ENCODE measurements around the gene NUDT9. TPM values are rescaled to one million over a fixed set of nuclear protein-coding genes. Genes with fewer than 3 reads are reported as not detected.

Gene NUDT9
- total RNA-seq, 1 donor from 2014 or later: 43.9 TPM

GRCh38 chr4:87425711-87426110 is 3.3 kb downstream of the NUDT9 start:
- no peak for ATAC-seq

GRCh38 chr4:87426865-87427517 is 4.6 kb downstream of the NUDT9 start:
- Histone ChIP-seq H3K4me3 (no peak overlapping the region), H3K9me3 (no peaks in the 10 kb centered on the region), H3K4me1 (peaks cover 22% of the 10 kb centered on the region), H3K27ac (no peak overlapping the region), H3K27me3 (no peaks in the 10 kb centered on the region), H3K36me3 (no peaks in the 10 kb centered on the region)
- intact Hi-C loops (cut with DNase I): no loop called here
- no peak for DNase-seq
- ATAC-seq: no peak
- TF ChIP-seq CTCF (IDR thresholded peaks at IDR 0.05): no peak

More at GRCh38 chr4:87425711-87426110, 3.3 kb downstream of the NUDT9 start:
- Histone ChIP-seq H3K4me1 (peaks cover 30% of the 10 kb centered on the region), H3K27me3 (no peaks in the 10 kb centered on the region), H3K9me3 (no peaks in the 10 kb centered on the region), H3K4me3 (no peak overlapping the region), H3K27ac (no peak overlapping the region), H3K36me3 (no peaks in the 10 kb centered on the region)
- intact Hi-C loops (cut with DNase I): no loop called here
- no peak for DNase-seq
- TF ChIP-seq CTCF (IDR thresholded peaks at IDR 0.05): no peak

GRCh38 chr4:87427518-87427868 is 5.1 kb downstream of the NUDT9 start:
- no peak for TF ChIP-seq CTCF (IDR thresholded peaks at IDR 0.05)
- no peak for ATAC-seq
- Histone ChIP-seq H3K4me3 (no peak overlapping the region), H3K9me3 (no peaks in the 10 kb centered on the region), H3K4me1 (peaks cover 22% of the 10 kb centered on the region), H3K36me3 (no peaks in the 10 kb centered on the region), H3K27me3 (no peaks in the 10 kb centered on the region), H3K27ac (no peak overlapping the region)
- intact Hi-C loops (cut with DNase I): no loop called here
- no peak for DNase-seq

GRCh38 chr4:87428979-87429378 is 6.6 kb downstream of the NUDT9 start:
- Histone ChIP-seq H3K27me3 (no peaks in the 10 kb centered on the region), H3K4me3 (no peak overlapping the region), H3K4me1 (peaks cover 13% of the 10 kb centered on the region), H3K36me3 (no peaks in the 10 kb centered on the region), H3K9me3 (no peaks in the 10 kb centered on the region), H3K27ac (no peak overlapping the region)
- ATAC-seq (no peak), DNase-seq (no peak)
- intact Hi-C loops (cut with DNase I): no loop called here
- no peak for TF ChIP-seq CTCF (IDR thresholded peaks at IDR 0.05)

GRCh38 chr4:87430038-87430437 is 7.7 kb downstream of the NUDT9 start:
- Histone ChIP-seq H3K27ac (no peak overlapping the region), H3K36me3 (no peaks in the 10 kb centered on the region), H3K9me3 (no peaks in the 10 kb centered on the region), H3K27me3 (no peaks in the 10 kb centered on the region), H3K4me3 (no peak overlapping the region), H3K4me1 (peaks cover 3% of the 10 kb centered on the region)
- DNase-seq: no peak
- intact Hi-C loops (cut with DNase I): no loop called here
- no peak for TF ChIP-seq CTCF (IDR thresholded peaks at IDR 0.05)
- ATAC-seq: no peak

GRCh38 chr4:87433342-87433741 is 11.0 kb downstream of the NUDT9 start:
- DNase-seq (no peak), ATAC-seq (no peak)
- no peaks in the 10 kb centered on the region for H3K9me3 ChIP-seq
- peaks cover 3% of the 10 kb centered on the region for H3K36me3 ChIP-seq
- TF ChIP-seq CTCF (IDR thresholded peaks at IDR 0.05): no peak
- no peak overlapping the region for H3K4me3 ChIP-seq
- no peak overlapping the region for H3K27ac ChIP-seq
- no peaks in the 10 kb centered on the region for H3K27me3 ChIP-seq
- intact Hi-C loops (cut with DNase I): no loop called here
- no peaks in the 10 kb centered on the region for H3K4me1 ChIP-seq

Measured in upper lobe of right lung (tissue), 1 donor.